Adrenal gland (tissue), 12 donors: ENCODE data around the gene MCM10. TPM values are rescaled to one million over a fixed set of nuclear protein-coding genes. Genes with fewer than 3 reads are reported as not detected.
"Not testable (repeated sequence)": the region's sequence is repeated elsewhere in the genome, so short reads cannot be mapped to it uniquely, and the experiment has no call there.

Source experiments
- DNase-seq, 7 donors: peaks; one replicate each; pipeline ENCODE4 v3.0.0-alpha.2; 2019 to 2020
- H3K27ac ChIP-seq, 5 donors: fragments of 200-600 bp; sonication (generic) in 4 of 5; 1 replicate in 3 of 5; 2 replicates in 2 of 5; pipeline versions ENCODE4 v1.5.1 to v1.8.0; 2016 to 2020; ENCODE audit warnings: mild to moderate bottlenecking in 1 of 5
- H3K27me3 ChIP-seq: fragments of 200-600 bp; 2 replicates; pipeline ENCODE4 v1.8.0; 2021
- H3K36me3 ChIP-seq, 2 donors: fragments of 200-600 bp; replicated peaks in 1 of 2; 1 replicate in 1 of 2; 2 replicates in 1 of 2; pipeline versions ENCODE4 v1.5.1 to v1.8.0; 2018 to 2022
- H3K4me1 ChIP-seq, 2 donors: fragments of 200-600 bp; replicated peaks in 1 of 2; 1 replicate in 1 of 2; 2 replicates in 1 of 2; pipeline versions ENCODE4 v1.5.1 to v1.8.0; 2018 to 2021
- H3K4me3 ChIP-seq, 4 donors: fragments of 200-600 bp; sonication (generic) in 3 of 4; one replicate each; pipeline ENCODE4 v1.5.1; 2016 to 2018
- H3K9me3 ChIP-seq, 3 donors: fragments of 200-600 bp; sonication (generic) in 1 of 3; replicated peaks in 1 of 3; 1 replicate in 2 of 3; 2 replicates in 1 of 3; pipeline versions ENCODE4 v1.5.1 to v1.8.0; 2016 to 2021
- POLR2A ChIP-seq, 2 donors: fragments of 450-650 bp; IDR thresholded peaks; one replicate each; pipeline ENCODE4 v1.6.1; 2017; ENCODE audit warnings: antibody characterized with exemption in 2 of 2, mild to moderate bottlenecking in 2 of 2, moderate library complexity in 1 of 2
- WGBS, 4 donors: extraction: QIAGEN DNeasy Blood & Tissue Kit in 2 of 4; methylation state at CpG; one replicate each; pipeline versions ENCODE4 v1.1.5 to v1.1.7; 2013 to 2017; 5-methylcytosine and 5-hydroxymethylcytosine counted together
- intact Hi-C, 2 donors: fragments of 100-400 bp; cut with DNase I; formaldehyde crosslinking; loops; one replicate each; pipeline versions ENCODE4 v1.14.1 to v1.15.0; 2022 to 2023
- polyA plus RNA-seq, 3 donors: library from polyadenylated mRNA; stranded (reverse); fragments of 200-250 nt in 2 of 3; fragments of 350-450 nt in 1 of 3; fragmentation: Illumina TruSeq in 1 of 3; extraction: RNeasy Lipid Tissue Mini Kit (QIAGEN cat#74804) in 1 of 3; gene quantifications; one replicate each; pipeline ENCODE4 v1.2.3, GENCODE V29; 2013 to 2014
- total RNA-seq, 9 donors: library from RNA; depleted of rRNA in 4 of 9; stranded (reverse); fragments of >200 nt in 4 of 9; fragments of 120-200 nt in 1 of 9; fragmentation: NEBNext Ultra II Directional in 1 of 9; extraction: Animal tissue kit (Norgen Biotek cat#: 25700) in 1 of 9; gene quantifications; one replicate each; pipeline versions ENCODE4 v1.1.0 to v1.2.4, GENCODE V29; 2013 to 2023
- TF ChIP-seq, protein P1 (sequence below), 6 experiments: fragments of 450-650 bp in 4 of 6; fragments of 200-600 bp in 2 of 6; sonication (generic) in 1 of 6; IDR thresholded peaks; 1 replicate in 5 of 6; 2 replicates in 1 of 6; pipeline versions ENCODE4 v1.5.1 to v1.8.0; 2016 to 2021; ENCODE audit warnings: antibody characterized with exemption in 6 of 6, mild to moderate bottlenecking in 2 of 6, moderate library complexity in 1 of 6
- donor health status: healthy with polysubstance abuse.
- donor health status: Bipolar disorder and iron deficiency.
- donor health status: DM: yes; HTN: yes; CAD: no.
- donor health status: DM: no; HTN: no; CAD: no.
- donor health status: DM: no; HTN: no; CAD: no.
- donor health status: DM: yes; HTN: yes; CAD: no.

MCM10 gene
- total and polyA plus RNA-seq, 12 donors = 0.08 to 6.6 (median 0.57) TPM

DNA sequence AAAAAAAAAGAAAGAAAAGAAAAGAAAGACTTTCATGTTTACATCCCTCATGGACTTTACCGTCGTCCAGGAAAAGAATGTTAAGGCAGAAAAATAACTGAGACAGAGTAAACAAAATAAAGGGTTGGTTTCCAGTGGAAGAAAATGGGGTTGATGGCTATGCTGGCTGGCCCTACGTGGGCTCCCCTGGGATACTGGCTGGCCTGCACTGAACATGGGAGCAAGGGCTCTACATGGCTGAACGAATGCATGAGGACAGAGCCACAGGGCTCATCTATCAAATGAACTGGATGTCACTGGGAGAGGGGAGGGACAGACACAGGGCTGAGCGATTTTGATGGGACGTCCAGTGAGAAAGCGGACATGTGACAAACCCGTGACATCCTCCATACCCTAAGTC lies 75.3 kb downstream of the MCM10 start:
- 73 to 90% (median 82%) methylated on average over 8 of the region's 8 CpGs for WGBS, 4 donors
- no peak for TF ChIP-seq POLR2A (IDR thresholded peaks at IDR 0.05)
- TF ChIP-seq, protein P1, sequence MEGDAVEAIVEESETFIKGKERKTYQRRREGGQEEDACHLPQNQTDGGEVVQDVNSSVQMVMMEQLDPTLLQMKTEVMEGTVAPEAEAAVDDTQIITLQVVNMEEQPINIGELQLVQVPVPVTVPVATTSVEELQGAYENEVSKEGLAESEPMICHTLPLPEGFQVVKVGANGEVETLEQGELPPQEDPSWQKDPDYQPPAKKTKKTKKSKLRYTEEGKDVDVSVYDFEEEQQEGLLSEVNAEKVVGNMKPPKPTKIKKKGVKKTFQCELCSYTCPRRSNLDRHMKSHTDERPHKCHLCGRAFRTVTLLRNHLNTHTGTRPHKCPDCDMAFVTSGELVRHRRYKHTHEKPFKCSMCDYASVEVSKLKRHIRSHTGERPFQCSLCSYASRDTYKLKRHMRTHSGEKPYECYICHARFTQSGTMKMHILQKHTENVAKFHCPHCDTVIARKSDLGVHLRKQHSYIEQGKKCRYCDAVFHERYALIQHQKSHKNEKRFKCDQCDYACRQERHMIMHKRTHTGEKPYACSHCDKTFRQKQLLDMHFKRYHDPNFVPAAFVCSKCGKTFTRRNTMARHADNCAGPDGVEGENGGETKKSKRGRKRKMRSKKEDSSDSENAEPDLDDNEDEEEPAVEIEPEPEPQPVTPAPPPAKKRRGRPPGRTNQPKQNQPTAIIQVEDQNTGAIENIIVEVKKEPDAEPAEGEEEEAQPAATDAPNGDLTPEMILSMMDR (IDR thresholded peaks at IDR 0.05) = no peak
- H3K27ac ChIP-seq = no peak overlapping the region
- H3K9me3 ChIP-seq = no peaks in the 10 kb centered on the region
- H3K4me1 ChIP-seq = no peaks in the 10 kb centered on the region
- DNase-seq = no peak
- H3K4me3 ChIP-seq = no peak overlapping the region
- no peaks in the 10 kb centered on the region for H3K27me3 ChIP-seq
- no peaks in the 10 kb centered on the region for H3K36me3 ChIP-seq
- intact Hi-C loops = no loop called here

DNA sequence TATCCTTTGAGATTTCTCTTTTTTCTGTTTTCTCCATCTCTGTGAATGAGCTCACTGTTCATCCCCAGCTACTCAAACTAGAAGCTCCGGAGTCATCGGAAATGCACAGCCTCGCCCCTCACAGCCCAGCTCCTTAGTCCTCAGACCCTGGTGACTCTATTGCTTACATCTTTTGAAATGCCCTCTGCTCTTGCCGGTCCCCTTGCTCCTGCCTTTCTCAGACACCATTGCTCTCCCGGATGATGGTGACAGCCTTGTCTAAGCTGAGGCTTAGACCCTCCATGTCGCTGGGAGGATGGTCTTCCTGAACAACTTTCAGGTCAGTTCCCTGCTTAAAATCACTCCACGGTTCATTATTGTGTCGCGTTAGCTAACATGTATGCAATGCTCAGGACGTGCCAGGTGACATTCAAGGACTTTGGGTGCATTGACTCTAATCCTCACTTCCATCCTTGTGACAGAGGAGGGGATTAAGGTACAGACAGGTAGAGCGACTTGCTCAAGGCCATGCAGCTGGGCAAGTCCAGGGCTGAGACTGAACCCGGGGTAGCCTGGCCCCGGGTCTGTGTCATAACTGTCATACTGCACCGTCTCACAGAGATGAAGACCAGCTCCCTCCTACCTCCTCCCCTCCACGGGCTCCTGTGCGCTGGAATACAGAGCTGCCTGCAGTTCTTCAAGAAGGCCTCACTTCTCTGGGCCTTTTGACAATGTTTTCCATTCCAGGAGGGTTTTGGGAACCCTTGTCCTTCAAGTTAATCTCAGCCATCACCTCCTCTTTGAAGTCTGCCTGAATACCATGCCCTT lies 77.1 kb downstream of the MCM10 start:
- Histone ChIP-seq H3K27ac (no peak overlapping the region), H3K4me3 (no peak overlapping the region), H3K27me3 (no peaks in the 10 kb centered on the region), H3K36me3 (no peaks in the 10 kb centered on the region), H3K9me3 (no peaks in the 10 kb centered on the region), H3K4me1 (no peaks in the 10 kb centered on the region)
- WGBS, 4 donors = 82 to 88% (median 86%) methylated on average over 16 of the region's 16 CpGs
- TF ChIP-seq POLR2A (IDR thresholded peaks at IDR 0.05) = no peak
- TF ChIP-seq, protein P1 (IDR thresholded peaks at IDR 0.05) = no peak
- no peak for DNase-seq
- intact Hi-C loops = no loop called here

DNA sequence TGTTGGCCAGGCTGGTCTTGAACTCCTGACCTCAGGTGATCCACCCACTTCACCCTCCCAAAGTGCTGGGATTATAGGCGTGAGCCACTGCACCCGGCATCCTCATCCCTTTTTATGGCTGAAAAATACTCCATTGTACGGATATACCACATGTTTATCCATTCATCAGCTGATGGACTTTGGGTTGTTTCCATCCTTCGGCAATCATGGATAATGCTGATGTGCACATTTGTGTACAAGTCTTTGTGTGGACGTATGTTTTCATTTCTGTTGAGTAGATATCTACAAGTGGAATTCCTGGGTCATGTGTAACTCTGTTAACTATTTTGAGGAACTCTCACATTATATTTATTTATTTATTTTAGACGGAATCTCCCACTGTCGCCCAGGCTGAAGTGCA lies 78.6 kb downstream of the MCM10 start:
- H3K9me3 ChIP-seq = no peaks in the 10 kb centered on the region
- WGBS, 4 donors = 89 to 92% (median 91%) methylated on average over 7 of the region's 7 CpGs
- TF ChIP-seq POLR2A (IDR thresholded peaks at IDR 0.05) = no peak
- no peaks in the 10 kb centered on the region for H3K36me3 ChIP-seq
- intact Hi-C loops = no loop called here
- no peak overlapping the region for H3K4me3 ChIP-seq
- H3K4me1 ChIP-seq = no peaks in the 10 kb centered on the region
- H3K27ac ChIP-seq = no peak overlapping the region
- no peak for DNase-seq
- no peaks in the 10 kb centered on the region for H3K27me3 ChIP-seq

DNA sequence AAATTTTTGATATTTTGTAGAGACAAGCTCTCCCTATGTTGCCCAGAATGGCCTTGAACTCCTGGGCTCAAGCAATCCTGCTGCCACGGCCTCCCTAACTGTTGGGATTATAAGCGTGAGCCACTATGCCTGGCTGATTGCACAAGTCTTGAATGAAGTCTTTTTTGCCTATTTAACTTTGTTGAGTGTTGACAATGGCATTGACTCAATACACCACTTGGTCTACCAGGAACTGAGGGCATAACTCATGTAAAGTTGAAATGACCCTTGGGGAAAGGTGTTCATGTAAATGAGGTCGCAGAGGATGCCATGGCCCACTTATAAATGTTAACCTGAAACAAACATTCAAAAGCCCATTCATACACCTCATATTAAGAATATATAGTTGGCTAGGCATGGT lies 80.3 kb downstream of the MCM10 start:
- Histone ChIP-seq H3K4me3 (no peak overlapping the region), H3K27ac (no peak overlapping the region), H3K36me3 (no peaks in the 10 kb centered on the region), H3K27me3 (no peaks in the 10 kb centered on the region), H3K9me3 (no peaks in the 10 kb centered on the region), H3K4me1 (no peaks in the 10 kb centered on the region)
- 91 to 96% (median 92%) methylated on average over 2 to 3 of the region's 3 CpGs for WGBS, 4 donors
- intact Hi-C loops = no loop called here
- no peak for DNase-seq
- TF ChIP-seq, protein P1 (IDR thresholded peaks at IDR 0.05) = no peak
- TF ChIP-seq POLR2A (IDR thresholded peaks at IDR 0.05) = no peak

DNA sequence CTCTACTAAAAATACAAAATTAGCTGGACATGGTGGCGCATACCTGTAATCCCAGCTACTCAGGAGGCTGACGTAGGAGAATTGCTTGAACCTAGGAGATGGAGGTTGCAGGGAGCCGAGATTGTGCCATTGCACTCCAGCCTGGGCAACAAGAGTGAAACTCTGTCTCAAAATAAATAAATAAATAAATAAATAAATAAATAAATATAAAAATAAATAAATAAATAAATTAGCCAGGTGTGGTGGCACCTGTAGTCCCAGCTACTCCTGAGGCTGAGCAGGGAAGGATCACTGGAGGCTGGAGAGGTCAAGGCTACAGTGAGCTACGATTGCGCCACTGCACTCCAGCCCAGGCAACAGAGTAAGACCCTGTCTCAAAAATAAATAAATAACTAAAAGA lies 80.9 kb downstream of the MCM10 start:
- H3K27ac ChIP-seq, H3K27me3 ChIP-seq, H3K4me3 ChIP-seq, DNase-seq, H3K4me1 ChIP-seq, intact Hi-C loops, H3K36me3 ChIP-seq, H3K9me3 ChIP-seq: not testable (repeated sequence)
- 88 to 92% (median 90%) methylated on average over 5 of the region's 5 CpGs for WGBS, 4 donors
